Fibroblast of skin of right quadriceps (primary cell): ENCODE results near the gene CDCA7.
"Not testable (repeated sequence)": the region's sequence is repeated elsewhere in the genome, so short reads cannot be mapped to it uniquely, and the experiment has no call there.

Source experiments
- DNase-seq: peaks from one replicate; pipeline ENCODE4 v3.0.0-alpha.2; 2013

Gene CDCA7

DNA sequence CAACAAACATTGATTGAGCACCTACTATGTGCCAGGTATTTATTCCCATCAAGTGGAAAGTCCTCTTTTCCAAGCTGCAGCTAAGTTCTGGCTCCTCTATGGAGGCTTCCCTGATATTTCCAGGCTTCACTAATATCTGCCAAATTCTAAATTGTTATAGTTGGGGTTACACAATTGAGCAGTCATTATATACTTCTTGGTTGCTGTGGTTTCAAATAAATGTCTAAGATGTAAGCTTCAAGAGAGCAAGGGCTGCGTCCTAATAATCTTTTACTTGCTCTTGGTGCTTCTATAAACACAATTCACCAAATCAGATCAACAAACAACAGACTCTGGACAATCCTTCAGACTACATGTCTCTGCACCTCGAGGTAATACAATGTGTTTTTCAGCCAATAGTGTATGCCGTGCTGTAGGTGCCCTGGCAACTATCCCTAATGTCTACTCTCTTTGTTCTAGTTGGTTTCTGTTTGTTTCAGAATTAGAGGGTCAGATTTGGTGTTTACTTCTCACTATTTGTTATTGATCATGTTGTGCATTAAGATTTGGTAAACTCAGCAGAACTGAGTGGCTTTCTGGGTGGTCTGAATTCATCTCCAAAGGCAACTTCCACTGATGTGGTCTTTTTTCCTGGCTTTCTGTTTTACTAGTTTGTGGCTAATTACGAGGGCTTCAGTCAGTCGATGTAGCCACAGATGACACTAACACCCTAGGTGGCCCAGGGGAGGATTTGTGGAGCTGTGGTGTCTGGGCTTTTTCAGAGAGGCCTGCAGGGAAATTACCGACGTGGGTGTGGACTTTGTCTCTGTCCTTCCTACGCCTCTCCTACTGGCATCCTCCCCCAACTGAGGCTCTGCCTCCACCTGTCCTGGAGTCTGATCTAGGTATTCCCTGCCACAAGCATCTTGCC is 50.4 kb downstream of the CDCA7 start:
- DNase-seq, result no peak

DNA sequence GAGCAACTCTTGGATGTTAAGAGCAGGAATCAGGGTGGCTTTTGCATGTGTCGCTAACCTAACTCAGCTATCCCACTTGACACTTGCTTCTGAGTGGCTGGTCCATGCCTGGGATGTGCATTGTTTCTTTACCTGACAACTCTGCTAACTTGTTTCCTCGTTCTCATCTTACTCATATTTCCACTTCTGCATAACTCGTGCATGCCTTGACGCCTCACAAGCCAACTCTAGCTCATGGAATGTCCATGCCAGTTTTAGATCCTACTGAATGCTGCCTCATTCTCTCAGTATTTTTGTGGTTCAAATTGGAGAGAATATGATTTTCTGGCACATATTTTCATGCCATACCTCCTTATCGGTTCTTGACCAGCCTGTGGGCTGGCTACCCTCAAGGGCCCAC is 52.5 kb downstream of the CDCA7 start:
- DNase-seq, result no peak

DNA sequence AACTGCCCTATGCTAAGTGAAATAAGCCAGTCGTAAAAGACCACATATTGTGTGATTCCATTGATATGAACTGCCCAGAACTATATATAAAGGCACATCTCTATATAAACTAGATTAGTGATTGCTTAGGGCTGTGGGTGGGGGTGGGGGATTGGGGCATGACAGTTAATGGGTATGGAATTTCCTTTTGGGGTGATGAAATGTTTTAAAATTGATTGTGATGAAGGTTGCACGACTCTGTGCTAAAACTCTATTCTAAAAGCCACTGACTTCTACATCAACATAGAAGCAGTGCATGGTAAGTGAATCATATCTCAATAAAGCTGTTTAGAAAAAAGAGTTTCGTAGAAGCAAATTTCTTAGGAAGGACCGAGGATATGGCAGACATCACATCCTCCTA is 53.0 kb downstream of the CDCA7 start:
- peak; percentile 56 for DNase-seq

DNA sequence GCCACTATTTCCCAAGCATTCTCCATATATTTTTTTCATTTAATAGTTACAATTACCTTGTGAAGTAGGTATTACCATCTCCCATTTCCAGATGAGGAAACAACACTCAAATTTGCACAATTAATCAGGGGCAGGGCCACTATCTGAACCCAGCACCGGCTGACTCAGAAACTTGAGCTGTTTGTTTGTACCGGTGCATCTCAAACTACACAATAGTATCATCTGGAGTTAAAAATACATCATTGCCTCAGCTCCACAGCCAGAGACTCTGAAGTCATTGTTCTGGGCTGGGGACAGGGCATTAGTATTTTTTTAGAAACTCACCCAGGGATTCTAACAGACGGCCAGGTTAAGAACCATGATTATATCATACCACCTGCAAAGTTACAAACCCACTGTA is 55.9 kb downstream of the CDCA7 start:
- no peak for DNase-seq

DNA sequence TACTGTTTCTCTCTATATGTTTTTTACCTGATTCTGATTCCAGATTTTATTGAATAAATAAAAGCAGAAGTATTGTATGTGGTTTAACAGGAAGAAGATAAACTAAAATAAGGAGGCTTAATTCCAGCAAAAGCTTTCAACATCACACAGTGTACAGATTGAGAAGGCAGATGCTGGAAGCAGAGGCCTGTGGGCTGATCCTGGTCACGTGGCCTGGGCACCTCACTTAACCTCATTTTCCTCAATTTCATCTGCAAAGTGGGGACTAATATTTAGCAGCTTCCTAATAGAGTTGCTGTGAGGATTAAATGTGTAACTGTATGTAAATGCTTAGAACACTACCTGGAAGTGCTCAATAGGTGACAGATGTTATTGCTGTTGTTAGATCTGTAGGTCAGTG is 58.0 kb downstream of the CDCA7 start:
- no peak for DNase-seq

DNA sequence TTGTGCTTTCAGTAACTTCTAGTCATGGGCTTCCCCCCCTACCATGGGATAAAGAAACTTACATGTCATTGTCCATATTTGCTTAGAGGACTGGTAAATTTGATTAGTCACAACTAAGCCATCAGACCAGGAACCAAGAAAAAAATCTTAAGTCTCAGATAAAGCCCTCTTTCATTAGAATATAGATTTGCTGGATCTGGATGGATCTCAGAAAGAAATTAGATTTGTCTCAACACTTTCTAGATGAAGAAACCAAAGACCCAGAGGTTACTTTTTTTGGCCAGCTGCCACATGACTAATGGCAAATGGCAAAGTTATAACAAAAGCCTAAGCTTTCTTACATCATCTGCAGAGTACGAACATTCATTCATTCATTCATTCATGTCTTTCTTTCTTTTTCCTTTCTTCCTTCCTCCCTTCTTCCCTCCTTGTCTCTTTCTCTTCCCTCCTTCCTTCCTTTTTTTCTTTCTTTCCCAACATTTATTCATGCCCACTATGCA is 60.2 kb downstream of the CDCA7 start:
- peak; percentile 81 for DNase-seq

DNA sequence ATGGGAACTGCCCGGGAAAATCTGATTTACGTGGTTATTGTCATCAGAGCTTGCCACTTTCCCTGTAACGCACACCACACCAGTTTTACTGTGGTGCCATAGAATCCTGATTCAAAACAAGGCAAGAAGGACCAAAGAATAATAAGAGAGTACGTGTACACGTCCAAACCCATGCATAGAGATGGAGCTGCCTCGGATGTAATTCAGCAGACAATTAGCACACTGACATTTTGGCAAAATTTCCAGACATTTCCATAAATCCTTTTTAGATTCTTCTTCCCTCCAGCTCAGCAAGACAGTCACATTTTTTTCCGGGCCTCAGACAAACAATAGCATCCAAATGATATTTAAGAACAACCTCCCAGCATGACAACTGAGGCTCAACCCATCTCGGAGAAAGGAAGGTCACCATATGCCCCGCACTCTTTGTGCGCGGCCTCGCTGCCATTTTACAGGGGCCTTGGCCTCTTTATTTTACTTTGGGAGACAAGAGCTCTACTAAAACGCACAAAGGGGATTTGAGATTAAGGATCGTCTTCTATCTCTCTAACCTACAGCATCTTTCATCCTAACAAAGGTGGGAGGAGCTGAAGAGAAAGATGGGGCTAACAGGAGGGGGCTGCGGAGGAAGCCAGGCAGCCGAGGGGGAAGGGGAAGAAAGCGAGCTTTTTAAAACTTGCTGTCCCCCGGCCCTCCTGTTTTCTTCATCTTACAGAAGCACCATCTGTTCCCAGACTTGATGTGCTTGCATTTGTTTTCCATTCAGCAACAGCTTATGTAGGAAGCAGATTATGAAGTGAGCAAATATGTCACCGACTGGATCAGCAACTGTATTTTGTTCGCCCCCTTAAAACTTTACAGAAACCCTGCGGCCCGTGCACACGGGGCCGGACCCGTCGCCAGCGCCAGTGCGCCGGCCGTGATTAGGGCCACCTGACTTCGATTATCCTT is 61.0 kb downstream of the CDCA7 start:
- peak; percentile 39 for DNase-seq

DNA sequence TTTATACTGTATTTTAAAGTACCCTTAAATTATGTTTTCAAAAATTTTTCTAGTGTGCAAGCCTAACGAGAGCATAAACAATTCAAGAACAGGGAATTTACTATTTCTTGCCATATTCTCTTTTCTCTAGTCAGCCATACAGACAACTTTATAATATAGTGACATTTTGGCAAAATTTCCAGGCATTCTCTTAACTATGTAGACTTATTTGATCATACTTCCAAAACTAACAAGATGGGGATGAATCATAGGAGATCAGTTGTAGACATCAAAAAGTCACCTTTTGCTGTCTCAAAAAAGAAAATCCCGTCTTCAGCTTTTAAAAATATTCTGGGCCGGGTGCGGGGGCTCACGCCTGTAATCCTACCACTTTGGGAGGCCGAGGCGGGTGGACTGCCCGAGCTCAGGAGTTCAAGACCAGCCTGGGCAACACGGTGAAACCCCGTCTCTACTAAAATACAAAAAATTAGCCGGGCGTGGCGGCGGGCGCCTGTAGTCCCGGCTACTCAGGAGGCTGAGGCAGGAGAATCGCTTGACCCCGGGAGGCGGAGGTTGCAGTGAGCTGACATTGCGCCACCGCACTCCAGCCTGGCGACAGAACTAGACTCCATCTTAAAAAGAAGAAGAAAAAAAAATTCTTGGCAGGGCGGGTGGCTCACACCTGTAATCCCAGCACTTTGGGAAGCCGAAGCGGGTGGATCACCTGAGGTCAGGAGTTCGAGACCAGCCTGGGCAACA is 61.9 kb downstream of the CDCA7 start:
- not testable (repeated sequence) for DNase-seq

DNA sequence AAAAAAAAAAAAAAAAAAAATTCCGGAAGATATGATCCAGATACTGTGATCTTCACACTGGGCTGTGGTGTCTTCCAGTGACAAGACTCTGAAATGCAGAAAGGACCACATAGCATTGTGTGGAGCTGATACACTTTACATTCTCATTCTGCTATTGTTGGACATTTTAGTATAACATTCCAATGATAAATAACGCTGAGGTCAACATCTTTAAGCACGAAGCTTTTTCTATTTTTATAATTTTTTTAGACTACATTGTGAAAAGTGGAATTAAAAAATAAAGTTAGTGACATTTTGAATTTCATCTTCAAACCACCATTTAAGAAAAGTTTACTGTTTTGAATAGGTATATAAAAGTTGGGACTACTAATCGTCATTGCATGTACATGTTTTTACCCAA is 62.7 kb downstream of the CDCA7 start:
- no peak for DNase-seq

DNA sequence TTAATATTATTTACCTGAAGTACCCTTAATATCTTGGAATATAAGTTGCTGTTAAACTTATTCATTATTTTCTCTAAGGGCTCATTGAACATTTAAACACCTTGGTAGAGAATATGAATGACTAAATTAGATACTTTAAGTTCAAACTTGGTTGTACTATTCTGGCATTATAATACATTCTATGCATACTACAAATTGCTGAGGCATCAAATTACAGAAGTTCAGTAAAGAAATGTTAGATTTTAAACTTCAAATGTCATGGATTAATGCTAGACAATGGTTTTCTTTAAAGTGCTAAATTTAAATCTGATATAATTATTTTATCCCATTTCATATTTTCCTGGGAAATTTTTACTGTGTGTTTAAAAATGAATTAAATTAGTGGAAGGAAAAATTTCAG is 63.1 kb downstream of the CDCA7 start:
- DNase-seq, result no peak
